GM12872 (cell line): ENCODE measurements around the gene RPS19BP1.

Experiments
- TF ChIP-seq, protein P1 (sequence below): IDR thresholded peaks from 3 replicates; pipeline ENCODE4 v1.5.1; 2011; ENCODE audit warnings: low read depth, mild to moderate bottlenecking, low read length, moderate library complexity; ENCODE audit not compliant: insufficient read depth

RPS19BP1 gene

GRCh38 chr22:39558950-39559349 is 26.4 kb upstream of the RPS19BP1 start:
- TF ChIP-seq, protein P1, sequence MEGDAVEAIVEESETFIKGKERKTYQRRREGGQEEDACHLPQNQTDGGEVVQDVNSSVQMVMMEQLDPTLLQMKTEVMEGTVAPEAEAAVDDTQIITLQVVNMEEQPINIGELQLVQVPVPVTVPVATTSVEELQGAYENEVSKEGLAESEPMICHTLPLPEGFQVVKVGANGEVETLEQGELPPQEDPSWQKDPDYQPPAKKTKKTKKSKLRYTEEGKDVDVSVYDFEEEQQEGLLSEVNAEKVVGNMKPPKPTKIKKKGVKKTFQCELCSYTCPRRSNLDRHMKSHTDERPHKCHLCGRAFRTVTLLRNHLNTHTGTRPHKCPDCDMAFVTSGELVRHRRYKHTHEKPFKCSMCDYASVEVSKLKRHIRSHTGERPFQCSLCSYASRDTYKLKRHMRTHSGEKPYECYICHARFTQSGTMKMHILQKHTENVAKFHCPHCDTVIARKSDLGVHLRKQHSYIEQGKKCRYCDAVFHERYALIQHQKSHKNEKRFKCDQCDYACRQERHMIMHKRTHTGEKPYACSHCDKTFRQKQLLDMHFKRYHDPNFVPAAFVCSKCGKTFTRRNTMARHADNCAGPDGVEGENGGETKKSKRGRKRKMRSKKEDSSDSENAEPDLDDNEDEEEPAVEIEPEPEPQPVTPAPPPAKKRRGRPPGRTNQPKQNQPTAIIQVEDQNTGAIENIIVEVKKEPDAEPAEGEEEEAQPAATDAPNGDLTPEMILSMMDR, result no peak

DNA sequence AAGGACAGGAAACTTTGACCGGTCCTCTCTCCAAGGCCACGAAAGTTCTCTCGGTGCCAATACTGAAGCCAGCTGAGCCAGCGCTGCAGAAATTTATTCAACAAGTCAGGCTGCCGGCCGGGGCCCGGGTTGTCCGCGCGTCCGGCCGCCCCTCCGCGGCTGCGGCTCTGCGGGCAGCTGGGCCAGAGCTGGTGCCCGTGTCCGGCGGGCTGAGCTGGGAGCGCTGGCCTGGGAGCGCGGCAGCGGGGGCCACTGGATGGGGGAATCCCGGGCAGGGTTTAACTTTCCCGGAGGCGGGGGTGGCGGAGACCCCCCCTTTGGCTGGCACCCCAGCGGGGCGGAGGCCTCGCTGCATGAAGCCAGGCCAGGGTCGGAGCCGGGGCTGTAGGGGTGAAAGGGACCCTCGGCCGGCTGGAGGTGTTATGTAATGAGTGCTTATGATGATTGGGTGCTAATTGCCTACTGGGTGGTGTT is 25.7 kb upstream of the RPS19BP1 start:
- TF ChIP-seq, protein P1, result no peak

- TF ChIP-seq, protein P1, result no peak
Measured at GRCh38 chr22:39556970-39557841, 24.7 kb upstream of the RPS19BP1 start.

- TF ChIP-seq, protein P1, result no peak
Measured at GRCh38 chr22:39554151-39554550, 21.6 kb upstream of the RPS19BP1 start.

DNA sequence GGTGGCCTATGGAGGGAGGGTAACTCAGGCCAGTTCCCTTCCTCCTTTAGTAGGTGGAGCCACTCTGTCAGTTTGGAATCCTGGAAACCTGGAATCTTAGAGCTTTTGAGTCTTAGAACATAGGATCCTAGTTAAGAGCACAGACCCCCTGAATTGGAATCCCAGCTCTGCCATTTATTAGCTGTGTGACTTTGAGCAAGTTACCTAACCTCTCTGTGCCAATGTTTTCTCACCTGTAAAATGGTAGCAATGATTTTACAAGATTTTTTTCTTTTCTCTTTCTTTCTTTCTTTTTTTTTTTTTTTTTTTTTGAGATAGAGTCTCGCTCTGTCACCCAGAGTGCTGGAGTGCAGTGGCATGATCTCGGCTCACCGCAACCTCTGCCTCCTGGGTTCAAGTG is 20.9 kb upstream of the RPS19BP1 start:
- TF ChIP-seq, protein P1, result no peak

- TF ChIP-seq, protein P1, result no peak
Measured at GRCh38 chr22:39547587-39547947, 15.0 kb upstream of the RPS19BP1 start.

GRCh38 chr22:39546889-39547586 is 14.5 kb upstream of the RPS19BP1 start:
- TF ChIP-seq, protein P1, result no peak
